Measurements from ENCODE around the gene PRR30. TPM values are rescaled to one million over a fixed set of nuclear protein-coding genes. Genes with fewer than 3 reads are reported as not detected.

PRR30 gene
- polyA plus RNA-seq, 1 of the 3 experiments (the other 2 are of a cell fraction), result not detected

GRCh38 chr2:27095427-27095744 lies 43.8 kb downstream of the PRR30 start:
- Histone ChIP-seq H3K9me2 (no peaks in the 10 kb centered on the region), H2AFZ (ENCODE audit: low read depth) (peak overlapping the region; percentile 97; the same call in 1 of the 2 replicates), H3K4me3 (ENCODE audit: low read depth in 2 of 2, low read length in 1 of 2) (no peak overlapping the region), H4K20me1 (ENCODE audit: insufficient read depth) (no peaks in the 10 kb centered on the region), H3K79me2 (ENCODE audit: insufficient read depth) (no peaks in the 10 kb centered on the region), H3K36me3 (replicated peaks in 1 of 2; ENCODE audit: control insufficient read depth in 1 of 2, insufficient read depth in 2 of 2, low read length in 1 of 2) (no peaks in the 10 kb centered on the region), H3K9ac (no peak overlapping the region), H3K27me3 (ENCODE audit: insufficient read depth) (no peaks in the 10 kb centered on the region), H3K27ac (ENCODE audit: low read depth in 2 of 2, low read length in 1 of 2) (peak overlapping the region in 1 of 2 experiments; percentile 92; a peak in 1 of 4 replicates), H3K4me2 (no peak overlapping the region), H3K4me1 (ENCODE audit: control insufficient read depth in 1 of 2, insufficient read depth in 2 of 2, low read depth in 1 of 2, low read length in 1 of 2) (peaks cover 4 to 21% of the 10 kb centered on the region in 2 experiments; a peak in 2 of 4 replicates), H3K9me3 (no peaks in the 10 kb centered on the region), H3F3A (replicated peaks; ENCODE audit: insufficient read depth) (no peaks in the 10 kb centered on the region)
- TF ChIP-seq REST (IDR thresholded peaks at IDR 0.05; ENCODE audit: low read depth, low read length) (no peak), CTCF (IDR thresholded peaks at IDR 0.05) (no peak), RFX5 (IDR thresholded peaks at IDR 0.05; ENCODE audit: low read length) (no peak), JUND (IDR thresholded peaks at IDR 0.05) (no peak), EP300 (IDR thresholded peaks at IDR 0.05; ENCODE audit: borderline replicate concordance in 1 of 2, low read depth in 1 of 2, low read length in 1 of 2) (no peak), SIN3A (IDR thresholded peaks at IDR 0.05; ENCODE audit: borderline replicate concordance, low read depth, low read length) (no peak), USF1 (IDR thresholded peaks at IDR 0.05; ENCODE audit: borderline replicate concordance, low read depth) (no peak), EZH2phosphoT487 (IDR thresholded peaks at IDR 0.05; ENCODE audit: borderline replicate concordance, low read depth) (no peak), MEF2A (IDR thresholded peaks at IDR 0.05; ENCODE audit: borderline replicate concordance, low read depth) (no peak), USF2 (IDR thresholded peaks at IDR 0.05; ENCODE audit: borderline replicate concordance, low read depth, low read length) (no peak), ELF1 (IDR thresholded peaks at IDR 0.05) (no peak), FOSL2 (IDR thresholded peaks at IDR 0.05; ENCODE audit: borderline replicate concordance, low read depth) (no peak), MAX (IDR thresholded peaks at IDR 0.05; ENCODE audit: low read depth) (no peak), YY1 (IDR thresholded peaks at IDR 0.05; ENCODE audit: low read depth) (no peak), POLR2AphosphoS5 (IDR thresholded peaks at IDR 0.05; ENCODE audit: low read depth, low read length) (no peak), NRF1 (IDR thresholded peaks at IDR 0.05; ENCODE audit: low read depth, low read length) (no peak), TAF1 (IDR thresholded peaks at IDR 0.05; ENCODE audit: borderline replicate concordance, low read depth, low read length) (no peak), RCOR1 (IDR thresholded peaks at IDR 0.05; ENCODE audit: low read length) (no peak)
- POLR2A ChIA-PET, result interaction anchor here (2.6 kb wide), 1 partner anchor 8 kb away, joined by 14 read pairs; the partner anchor contains the start of gene KHK
- 94% methylated on average over 2 of the region's 2 CpGs for WGBS (ENCODE audit: low lambda C conversion rate)
- no peak for DNase-seq
- CTCF ChIA-PET, result interaction anchor here (0.9 to 8.3 kb wide), 10 partner anchors 9 to 170 kb away, joined by 3 to 131 read pairs (median 8); partner anchors contain the start of genes ABHD1, EMILIN1 and KHK

Data from SK-N-SH (cell line).